Activated CD4-positive, alpha-beta T cell treated with anti-CD3 and anti-CD28 coated beads for 4 hours (primary cell): ENCODE measurements around the gene UPK1A.

Experiments used
- DNase-seq, 2 donors: peaks; one replicate each; pipeline ENCODE4 v3.0.0-alpha.2; 2020

UPK1A gene

GRCh38 chr19:35666251-35666913 lies at the start of gene UPK1A:
Gene UPK1A, plus strand, starts transcription at chr19:35666517. Its CDS starts 296 bp downstream, at chr19:35666813.
- DNase-seq: no peak

- DNase-seq: no peak
Measured at GRCh38 chr19:35618857-35619256, 47.5 kb upstream of the UPK1A start.

GRCh38 chr19:35619290-35619923 lies 46.9 kb upstream of the UPK1A start:
- DNase-seq: no peak

- no peak for DNase-seq
Measured at GRCh38 chr19:35620001-35620400, 46.3 kb upstream of the UPK1A start.

- no peak for DNase-seq
Measured at GRCh38 chr19:35621708-35622107, 44.6 kb upstream of the UPK1A start.

- no peak for DNase-seq
Measured at GRCh38 chr19:35622750-35623149, 43.6 kb upstream of the UPK1A start.

GRCh38 chr19:35623327-35624010 lies 42.8 kb upstream of the UPK1A start:
- no peak for DNase-seq

- no peak for DNase-seq
Measured at GRCh38 chr19:35628264-35628564, 38.1 kb upstream of the UPK1A start.

GRCh38 chr19:35628565-35629331 lies 37.6 kb upstream of the UPK1A start, which contains the start of gene RBM42:
Gene RBM42, plus strand, starts transcription at chr19:35629036. Its CDS starts 118 bp downstream, at chr19:35629154.
- DNase-seq: peak; percentile 93 to 98

- DNase-seq: no peak
Measured at GRCh38 chr19:35629332-35629633, 37.0 kb upstream of the UPK1A start.

GRCh38 chr19:35633727-35634440 lies 32.4 kb upstream of the UPK1A start:
- DNase-seq: no peak

GRCh38 chr19:35636651-35637050 lies 29.7 kb upstream of the UPK1A start:
- no peak for DNase-seq

GRCh38 chr19:35637165-35637564 lies 29.2 kb upstream of the UPK1A start:
- no peak for DNase-seq

GRCh38 chr19:35639321-35639639 lies 27.0 kb upstream of the UPK1A start:
- DNase-seq: no peak

- DNase-seq: no peak
Measured at GRCh38 chr19:35639863-35640262, 26.5 kb upstream of the UPK1A start.

GRCh38 chr19:35641515-35642151 lies 24.7 kb upstream of the UPK1A start, which contains the start of gene ETV2:
Gene ETV2, plus strand, starts transcription at chr19:35641745. Its CDS starts 716 bp downstream, at chr19:35642461.
- peak; percentile 45 to 52 for DNase-seq

GRCh38 chr19:35642312-35642711 lies 24.0 kb upstream of the UPK1A start:
- DNase-seq: no peak

- DNase-seq: no peak
Measured at GRCh38 chr19:35642798-35643254, 23.5 kb upstream of the UPK1A start.

- DNase-seq: peak; percentile 76 to 80
Measured at GRCh38 chr19:35643255-35644205, 22.8 kb upstream of the UPK1A start.

- DNase-seq: peak; percentile 91 to 94
Measured at GRCh38 chr19:35644206-35644986, 21.9 kb upstream of the UPK1A start.
